B cell (primary cell): ENCODE data around the gene DDAH1. TPM values are rescaled to one million over a fixed set of nuclear protein-coding genes. Genes with fewer than 3 reads are reported as not detected.

Source experiments
- ATAC-seq: fragments of 200-7000 bp; cut with Tn5 transposase; one replicate; pipeline ENCODE4 v1.10.0; 2021; ENCODE audit warnings: low read depth, mild to moderate bottlenecking, moderate number of reproducible peaks, moderate library complexity
- CTCF ChIA-PET: fragments of 350-600 bp; sonication (Branson Sonifier 250); formaldehyde crosslinking; loops from one replicate; lab custom pipeline; 2021; ENCODE audit warnings: antibody characterized with exemption, inconsistent platforms; lab: Charles Lee
- POLR2A ChIA-PET: fragments of 350-600 bp; sonication (Branson Sonifier 250); formaldehyde crosslinking; loops from one replicate; lab custom pipeline; 2021; ENCODE audit warnings: antibody characterized with exemption; lab: Charles Lee
- DNase-seq: peaks from one replicate; pipeline ENCODE4 v3.0.0; 2013
- H2AFZ ChIP-seq: 2 replicates; pipeline ENCODE4 v1.6.1; 2012; ENCODE audit warnings: mild to moderate bottlenecking, low read depth, low read length; ENCODE audit not compliant: insufficient read depth, poor library complexity, severe bottlenecking
- H3K27ac ChIP-seq, 2 donors: 1 replicate in 1 of 2; 2 replicates in 1 of 2; pipeline ENCODE4 v1.5.1; 2012 to 2013; ENCODE audit warnings: low read length in 2 of 2, mild to moderate bottlenecking in 2 of 2, moderate library complexity in 1 of 2
- H3K27me3 ChIP-seq, 4 experiments: fragments of 200-600 bp in 1 of 4; sonication (generic) in 1 of 4; replicated peaks in 1 of 4; 1 replicate in 2 of 4; 2 replicates in 2 of 4; pipeline versions ENCODE4 v1.6.1 to v1.7.0; 2013 to 2016; ENCODE audit warnings: low read length in 3 of 4, mild to moderate bottlenecking in 2 of 4, mixed read lengths in 1 of 4, moderate library complexity in 1 of 4; ENCODE audit not compliant: insufficient read depth in 4 of 4, control insufficient read depth in 3 of 4; ENCODE audit errors: control extremely low read depth in 1 of 4
- H3K36me3 ChIP-seq, 2 experiments: replicated peaks in 1 of 2; 1 replicate in 1 of 2; 2 replicates in 1 of 2; pipeline versions ENCODE4 v1.6.1 to v1.7.1; 2013; ENCODE audit warnings: low read length in 1 of 2; ENCODE audit not compliant: insufficient read depth in 2 of 2, control insufficient read depth in 1 of 2; ENCODE audit errors: control extremely low read depth in 1 of 2, extremely low read depth in 1 of 2
- H3K4me1 ChIP-seq, 2 donors: fragments of 200-600 bp in 1 of 2; sonication (generic) in 1 of 2; 1 replicate in 1 of 2; 2 replicates in 1 of 2; pipeline versions ENCODE4 v1.5.1 to v1.6.1; 2013 to 2017; ENCODE audit warnings: low read length in 2 of 2; ENCODE audit not compliant: control insufficient read depth in 2 of 2, insufficient read depth in 2 of 2
- H3K4me2 ChIP-seq: replicated peaks from 2 replicates; pipeline ENCODE3; 2012; ENCODE audit warnings: mild to moderate bottlenecking, low read depth, low read length; ENCODE audit not compliant: poor library complexity, severe bottlenecking
- H3K4me3 ChIP-seq, 5 experiments: fragments of 200-600 bp in 1 of 5; sonication (generic) in 1 of 5; 1 replicate in 3 of 5; 2 replicates in 2 of 5; pipeline versions ENCODE4 v1.5.1 to v1.7.0; 2011 to 2016; ENCODE audit warnings: low read length in 4 of 5, mild to moderate bottlenecking in 4 of 5, low read depth in 2 of 5, control low read depth in 1 of 5, moderate library complexity in 1 of 5; ENCODE audit not compliant: insufficient read depth in 1 of 5; ENCODE audit errors: control extremely low read depth in 1 of 5, extremely low read depth in 1 of 5
- H3K79me2 ChIP-seq: fragments of 200-600 bp; sonication (generic); one replicate; pipeline ENCODE4 v1.6.0; 2016; ENCODE audit warnings: low read length; ENCODE audit not compliant: control insufficient read depth, insufficient read depth
- H3K9ac ChIP-seq: fragments of 200-600 bp; sonication (generic); 2 replicates; pipeline ENCODE4 v1.6.1; 2017; ENCODE audit warnings: mild to moderate bottlenecking, low read length, moderate library complexity
- H3K9me3 ChIP-seq, 3 donors: one replicate each; pipeline versions ENCODE4 v1.6.1 to v1.7.1; 2013; ENCODE audit warnings: low read length in 2 of 3; ENCODE audit not compliant: control insufficient read depth in 2 of 3, insufficient read depth in 1 of 3; ENCODE audit errors: control extremely low read depth in 1 of 3
- H4K20me1 ChIP-seq: 2 replicates; pipeline ENCODE4 v1.6.0; 2012; ENCODE audit warnings: mild to moderate bottlenecking, low read length; ENCODE audit not compliant: insufficient read depth, control insufficient read depth, poor library complexity, severe bottlenecking
- H3K27ac Mint-ChIP-seq: one replicate; pipeline ENCODE4 v1.8.0; 2021; ENCODE audit warnings: mixed read lengths
- H3K27me3 Mint-ChIP-seq: one replicate; pipeline ENCODE4 v1.8.0; 2021; ENCODE audit warnings: mixed read lengths
- H3K4me1 Mint-ChIP-seq: one replicate; pipeline ENCODE4 v1.8.0; 2021; ENCODE audit warnings: mixed read lengths
- H3K4me3 Mint-ChIP-seq: one replicate; pipeline ENCODE4 v1.8.0; 2021; ENCODE audit warnings: mixed read lengths
- H3K9me3 Mint-ChIP-seq: one replicate; pipeline ENCODE4 v1.8.0; 2022; ENCODE audit warnings: mixed read lengths; ENCODE audit not compliant: insufficient read depth
- CTCF ChIP-seq: fragments of 200-600 bp; IDR thresholded peaks from one replicate; pipeline ENCODE4 v1.8.0; 2022; ENCODE audit warnings: antibody characterized with exemption, mild to moderate bottlenecking
- EZH2 ChIP-seq: IDR thresholded peaks from 2 replicates; pipeline ENCODE4 v1.6.1; 2012; ENCODE audit warnings: borderline replicate concordance, low read depth, mild to moderate bottlenecking, moderate library complexity, low read length; ENCODE audit not compliant: insufficient read depth, poor library complexity, severe bottlenecking
- WGBS: methylation state at CpG from one replicate; pipeline ENCODE4 v1.1.5; 2013; ENCODE audit warnings: missing lambda C conversion rate; ENCODE audit not compliant: insufficient coverage; 5-methylcytosine and 5-hydroxymethylcytosine counted together
- intact Hi-C: fragments of 100-400 bp; cut with micrococcal nuclease; formaldehyde crosslinking; loops from one replicate; pipeline ENCODE4 v1.10.0; 2022
- polyA plus RNA-seq: library from polyadenylated mRNA; depleted of rRNA; stranded (reverse); fragments of >200 nt; gene quantifications from 2 replicates; pipeline ENCODE4 v1.2.3, GENCODE V29; 2012
- total RNA-seq, 2 donors: library from RNA; stranded (reverse); fragments of 120-200 nt in 1 of 2; gene quantifications; 1 replicate in 1 of 2; 2 replicates in 1 of 2; pipeline versions ENCODE4 v1.2.3 to v1.2.4, GENCODE V29; 2013 to 2022

Gene DDAH1
- total and polyA plus RNA-seq, 2 donors (not counting 1 experiment from before 2014, with no cell fraction given) = 0.04 TPM; not detected in 1

- H3K27me3 Mint-ChIP-seq = no peaks in the 10 kb centered on the region
- WGBS = no CpG with 5 or more reads among the region's 1 CpG
- CTCF ChIA-PET = interaction anchor here (0.8 to 2.8 kb wide), 5 partner anchors 9 to 352 kb away, joined by 3 to 19 read pairs (median 4); partner anchors contain the start of gene BCL10
Measured at GRCh38 chr1:85296980-85297379, 168.0 kb downstream of the DDAH1 start.

More at GRCh38 chr1:85296980-85297379, 168.0 kb downstream of the DDAH1 start:
- H3K36me3 ChIP-seq = no peaks in the 10 kb centered on the region
- POLR2A ChIA-PET = interaction anchor here (0.6 to 1.7 kb wide), 3 partner anchors 12 to 72 kb away, joined by 3 to 9 read pairs (median 5); partner anchors contain the start of gene BCL10
- ATAC-seq (no peak), DNase-seq (no peak)
- Mint-ChIP-seq H3K9me3 (no peaks in the 10 kb centered on the region), H3K27ac (peak overlapping the region; percentile 1), H3K4me3 (no peak overlapping the region), H3K4me1 (peaks cover 26% of the 10 kb centered on the region)
- no peak overlapping the region for H3K9ac ChIP-seq
- H2AFZ ChIP-seq = no peak overlapping the region
- no peaks in the 10 kb centered on the region for H3K27me3 ChIP-seq
- no peaks in the 10 kb centered on the region for H4K20me1 ChIP-seq
- H3K4me1 ChIP-seq = peaks cover 19 to 28% of the 10 kb centered on the region in 2 donors
- no peak overlapping the region for H3K27ac ChIP-seq
- H3K79me2 ChIP-seq = no peaks in the 10 kb centered on the region
- H3K4me3 ChIP-seq = no peak overlapping the region
- no peak for TF ChIP-seq EZH2
- no peak for TF ChIP-seq CTCF
- H3K4me2 ChIP-seq = no peak overlapping the region
- intact Hi-C loops = no loop called here
- no peaks in the 10 kb centered on the region for H3K9me3 ChIP-seq
